ENCODE data around the gene RRP1. TPM values are rescaled to one million over a fixed set of nuclear protein-coding genes. Genes with fewer than 3 reads are reported as not detected.

The RRP1 gene
- total RNA-seq, 4 donors from 2014 or later, result 8.2 to 21.4 (median 17.0) TPM

DNA sequence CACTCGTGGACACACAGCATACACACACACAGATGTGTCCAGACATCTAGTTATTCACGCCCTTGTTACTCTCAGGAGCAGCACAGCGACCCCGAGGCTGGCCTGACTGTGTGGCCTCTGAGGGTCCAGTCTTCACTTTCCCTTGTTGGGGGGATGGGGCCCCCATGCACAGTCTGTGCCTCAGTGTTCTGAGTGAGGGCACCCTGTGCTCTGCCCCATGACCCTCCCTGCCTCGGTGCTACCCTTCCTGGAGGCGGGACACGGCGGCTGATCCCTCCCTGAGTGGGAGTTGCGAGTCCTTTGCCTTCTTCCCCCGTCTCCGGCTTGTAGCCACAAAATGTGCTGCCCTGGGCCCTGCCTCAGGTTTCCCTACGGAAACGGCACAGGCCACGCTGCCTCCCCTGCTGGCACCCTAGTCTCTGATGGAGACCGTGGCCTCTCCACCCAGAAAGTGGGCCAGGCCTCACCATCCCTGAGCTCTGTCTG, 21.8 kb upstream of the RRP1 start:
- TF ChIP-seq, protein P1, sequence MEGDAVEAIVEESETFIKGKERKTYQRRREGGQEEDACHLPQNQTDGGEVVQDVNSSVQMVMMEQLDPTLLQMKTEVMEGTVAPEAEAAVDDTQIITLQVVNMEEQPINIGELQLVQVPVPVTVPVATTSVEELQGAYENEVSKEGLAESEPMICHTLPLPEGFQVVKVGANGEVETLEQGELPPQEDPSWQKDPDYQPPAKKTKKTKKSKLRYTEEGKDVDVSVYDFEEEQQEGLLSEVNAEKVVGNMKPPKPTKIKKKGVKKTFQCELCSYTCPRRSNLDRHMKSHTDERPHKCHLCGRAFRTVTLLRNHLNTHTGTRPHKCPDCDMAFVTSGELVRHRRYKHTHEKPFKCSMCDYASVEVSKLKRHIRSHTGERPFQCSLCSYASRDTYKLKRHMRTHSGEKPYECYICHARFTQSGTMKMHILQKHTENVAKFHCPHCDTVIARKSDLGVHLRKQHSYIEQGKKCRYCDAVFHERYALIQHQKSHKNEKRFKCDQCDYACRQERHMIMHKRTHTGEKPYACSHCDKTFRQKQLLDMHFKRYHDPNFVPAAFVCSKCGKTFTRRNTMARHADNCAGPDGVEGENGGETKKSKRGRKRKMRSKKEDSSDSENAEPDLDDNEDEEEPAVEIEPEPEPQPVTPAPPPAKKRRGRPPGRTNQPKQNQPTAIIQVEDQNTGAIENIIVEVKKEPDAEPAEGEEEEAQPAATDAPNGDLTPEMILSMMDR (IDR thresholded peaks at IDR 0.05; ENCODE audit: low read depth), result no peak

DNA sequence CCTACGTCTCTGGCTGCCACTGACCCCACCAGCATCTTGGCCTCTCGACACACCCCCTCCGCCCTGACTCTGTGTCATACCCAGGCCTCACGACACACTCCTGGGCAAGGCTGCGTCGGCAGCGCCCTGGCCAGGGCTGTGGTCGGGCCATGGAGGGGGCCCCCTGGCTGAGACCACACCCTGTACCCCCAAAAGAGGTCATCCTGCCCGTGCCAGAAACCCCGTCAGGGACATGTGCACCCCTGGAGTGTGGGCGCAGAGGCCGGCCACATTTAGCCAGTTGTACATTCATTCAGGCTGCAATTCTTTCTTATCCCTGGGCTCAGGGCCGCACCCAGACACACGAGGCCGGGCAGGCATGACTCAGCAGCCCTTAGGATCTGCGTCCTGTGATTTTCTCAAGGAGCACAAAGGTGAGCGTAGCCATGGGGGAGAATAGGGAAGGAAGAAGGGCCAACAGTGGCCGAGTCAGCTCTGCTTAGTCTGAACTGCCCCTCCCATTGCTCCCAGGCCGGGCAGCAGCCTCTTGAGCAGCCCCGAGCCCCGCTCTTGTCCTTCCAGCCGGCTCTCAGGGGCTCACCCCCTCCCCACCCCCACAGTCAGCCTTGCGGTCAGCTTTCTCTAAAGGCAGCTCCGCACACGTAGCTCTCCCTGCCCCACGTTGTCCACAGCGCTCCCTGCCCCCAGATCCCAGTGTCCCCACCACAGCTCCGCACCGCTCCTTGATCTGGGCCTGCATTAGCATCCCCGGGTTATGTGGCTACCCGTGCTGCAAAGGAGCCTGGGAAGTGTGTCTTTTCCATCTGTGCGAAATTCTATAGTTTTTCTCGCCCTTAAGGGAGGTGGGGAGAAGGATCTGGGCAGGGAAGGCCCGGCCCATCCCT, 21.2 kb upstream of the RRP1 start:
- TF ChIP-seq, protein P1 (IDR thresholded peaks at IDR 0.05; ENCODE audit: low read depth), result no peak

DNA sequence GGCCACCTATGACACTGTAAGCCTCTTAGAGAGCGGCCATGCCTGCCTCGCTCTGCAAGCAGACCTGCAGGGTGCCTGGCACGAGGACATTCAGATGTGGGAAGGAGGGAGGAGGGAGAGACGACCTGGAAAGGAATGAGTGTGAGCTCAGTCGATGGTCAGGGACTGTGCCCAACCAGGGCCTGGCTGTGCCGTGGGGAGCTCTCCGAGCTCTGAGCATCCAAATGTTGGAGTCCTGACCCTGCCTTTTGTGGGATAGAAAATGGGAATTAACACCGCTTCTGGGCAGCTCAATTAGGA, 20.6 kb upstream of the RRP1 start:
- TF ChIP-seq, protein P1 (IDR thresholded peaks at IDR 0.05; ENCODE audit: low read depth), result no peak

- TF ChIP-seq, protein P1 (IDR thresholded peaks at IDR 0.05; ENCODE audit: low read depth), result no peak
These were observed 19.9 kb upstream of the RRP1 start for GRCh38 chr21:43769325-43769958.

DNA sequence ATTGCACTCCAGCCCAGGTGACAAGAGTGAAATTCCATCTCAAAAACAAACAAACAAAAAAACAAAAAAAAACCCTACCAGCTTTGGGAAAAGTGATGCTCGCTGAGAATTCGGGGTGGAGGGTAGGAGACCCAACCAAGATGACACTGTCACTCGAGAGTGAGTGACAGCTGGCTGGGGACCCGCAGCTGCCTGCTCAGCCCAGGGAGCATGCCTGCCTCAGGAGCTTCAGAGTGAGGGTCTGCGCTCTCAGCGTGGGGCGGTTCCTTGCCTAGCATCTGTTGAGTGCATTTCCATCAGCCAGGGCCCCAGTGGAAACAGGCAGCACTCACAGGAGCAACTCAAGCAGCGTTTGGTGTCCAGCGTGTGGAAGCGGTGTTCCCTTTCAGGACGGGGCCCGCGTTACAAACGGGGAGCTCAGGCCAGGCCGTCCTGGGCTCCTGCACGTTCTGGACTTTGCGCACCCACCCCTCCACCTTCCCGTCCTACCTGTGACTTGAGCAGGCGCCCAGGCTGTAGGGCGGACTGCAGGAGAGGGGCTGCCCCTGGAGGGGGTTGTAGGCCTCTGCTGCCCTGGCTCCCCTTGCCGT, 19.2 kb upstream of the RRP1 start:
- TF ChIP-seq, protein P1 (IDR thresholded peaks at IDR 0.05; ENCODE audit: low read depth), result no peak

GRCh38 chr21:43771199-43771675, 18.1 kb upstream of the RRP1 start:
- TF ChIP-seq, protein P1 (IDR thresholded peaks at IDR 0.05; ENCODE audit: low read depth), result no peak

All from subcutaneous adipose tissue (tissue), 4 donors.